SU-DHL-6 (cell line): ENCODE results near the gene SAG.

Source experiments
- H2AFZ ChIP-seq: fragments of 200-600 bp; sonication (generic); 2 replicates; pipeline ENCODE4 v1.6.1; 2014; ENCODE audit warnings: low read depth, mild to moderate bottlenecking, moderate library complexity, mixed read lengths, antibody characterized with exemption, low read length; ENCODE audit not compliant: severe bottlenecking
- H3F3A ChIP-seq: fragments of 200-600 bp; shearing (Covaris generic); 2 replicates; pipeline ENCODE4 v1.6.0; 2016; ENCODE audit warnings: antibody characterized with exemption, mild to moderate bottlenecking; ENCODE audit not compliant: insufficient read depth
- H3K27ac ChIP-seq: fragments of 200-600 bp; sonication (generic); 2 replicates; pipeline ENCODE4 v1.5.1; 2016; ENCODE audit warnings: low read depth, mild to moderate bottlenecking, low read length, moderate library complexity, mixed read lengths
- H3K27me3 ChIP-seq: fragments of 200-600 bp; sonication (generic), shearing (Covaris generic); 2 replicates; pipeline ENCODE4 v1.6.0; 2014; ENCODE audit warnings: mild to moderate bottlenecking, low read length
- H3K36me3 ChIP-seq: fragments of 200-600 bp; sonication (generic); 2 replicates; pipeline ENCODE4 v1.6.1; 2014; ENCODE audit warnings: mild to moderate bottlenecking, low read length, mixed read lengths
- H3K4me2 ChIP-seq: fragments of 300-600, 200-600 bp; shearing (Covaris generic), sonication (generic); 2 replicates; pipeline ENCODE4 v1.6.0; 2014; ENCODE audit warnings: low read length, low read depth, mild to moderate bottlenecking; ENCODE audit not compliant: poor library complexity, severe bottlenecking
- H3K4me3 ChIP-seq: fragments of 200-600 bp; sonication (generic); 2 replicates; pipeline ENCODE4 v1.5.1; 2014; ENCODE audit warnings: antibody characterized with exemption, low read length, mild to moderate bottlenecking, mixed read lengths; ENCODE audit not compliant: insufficient read depth, poor library complexity, severe bottlenecking
- H3K79me2 ChIP-seq: fragments of 200-600 bp; sonication (generic); 2 replicates; pipeline ENCODE4 v1.6.1; 2014; ENCODE audit warnings: mild to moderate bottlenecking, low read length, moderate library complexity; ENCODE audit not compliant: insufficient read depth
- H3K9ac ChIP-seq: fragments of 200-600 bp; sonication (generic); 2 replicates; pipeline ENCODE4 v1.7.0; 2014; ENCODE audit warnings: mild to moderate bottlenecking, low read length
- H3K9me2 ChIP-seq: fragments of 200-600 bp; sonication (generic); replicated peaks from 2 replicates; pipeline ENCODE4 v1.6.1; 2014; ENCODE audit warnings: low read length; ENCODE audit not compliant: insufficient read depth
- H3K9me3 ChIP-seq: fragments of 200-600 bp; sonication (generic); 2 replicates; pipeline ENCODE4 v1.6.1; 2014; ENCODE audit warnings: low read length, mixed read lengths; ENCODE audit not compliant: insufficient read depth
- H4K20me1 ChIP-seq: fragments of 200-600 bp; sonication (generic); 2 replicates; pipeline ENCODE4 v1.6.1; 2014; ENCODE audit warnings: low read depth, mild to moderate bottlenecking, antibody characterized with exemption, low read length, moderate library complexity, mixed read lengths
- EZH2phosphoT487 ChIP-seq: fragments of 200-600 bp; sonication (generic), shearing (Covaris generic); conservative IDR thresholded peaks from 2 replicates; pipeline ENCODE4 v1.6.1; 2018; ENCODE audit warnings: mild to moderate bottlenecking, antibody characterized with exemption, low read length, moderate library complexity, mixed read lengths
- TF ChIP-seq, protein P1 (sequence below): fragments of 200-600 bp; sonication (generic); IDR thresholded peaks from one replicate; pipeline ENCODE4 v1.5.1; 2017; ENCODE audit warnings: antibody characterized with exemption, mild to moderate bottlenecking, low read length, moderate library complexity; ENCODE audit not compliant: insufficient read depth, poor library complexity, severe bottlenecking

Gene SAG

DNA sequence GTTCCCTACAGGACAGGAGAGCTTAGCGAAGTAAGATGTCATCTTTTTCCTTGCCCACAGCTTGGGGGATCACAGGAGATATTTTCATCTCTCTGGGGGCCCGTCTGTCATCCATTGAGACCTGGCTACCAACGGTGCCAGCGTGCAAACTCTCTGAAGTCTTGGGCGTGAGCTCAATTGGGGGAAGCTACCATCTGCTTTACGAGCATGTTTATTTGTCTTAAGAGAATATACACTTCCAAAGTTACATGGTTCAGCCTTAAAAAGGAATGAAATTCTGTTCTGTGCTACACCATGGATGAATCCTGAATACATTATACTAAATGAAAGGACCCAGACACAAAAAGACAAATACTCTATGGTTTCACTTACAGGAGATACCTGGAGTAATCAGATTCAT lies 13.6 kb downstream of the SAG start:
- Histone ChIP-seq H3K79me2 (no peaks in the 10 kb centered on the region), H4K20me1 (no peaks in the 10 kb centered on the region), H3K27ac (no peak overlapping the region), H3K27me3 (no peaks in the 10 kb centered on the region), H3K36me3 (no peaks in the 10 kb centered on the region), H3K9ac (no peak overlapping the region), H3K9me3 (no peaks in the 10 kb centered on the region), H3K4me2 (no peak overlapping the region), H3K4me3 (no peak overlapping the region), H2AFZ (no peak overlapping the region), H3F3A (no peaks in the 10 kb centered on the region), H3K9me2 (no peaks in the 10 kb centered on the region)
- TF ChIP-seq, protein P1, sequence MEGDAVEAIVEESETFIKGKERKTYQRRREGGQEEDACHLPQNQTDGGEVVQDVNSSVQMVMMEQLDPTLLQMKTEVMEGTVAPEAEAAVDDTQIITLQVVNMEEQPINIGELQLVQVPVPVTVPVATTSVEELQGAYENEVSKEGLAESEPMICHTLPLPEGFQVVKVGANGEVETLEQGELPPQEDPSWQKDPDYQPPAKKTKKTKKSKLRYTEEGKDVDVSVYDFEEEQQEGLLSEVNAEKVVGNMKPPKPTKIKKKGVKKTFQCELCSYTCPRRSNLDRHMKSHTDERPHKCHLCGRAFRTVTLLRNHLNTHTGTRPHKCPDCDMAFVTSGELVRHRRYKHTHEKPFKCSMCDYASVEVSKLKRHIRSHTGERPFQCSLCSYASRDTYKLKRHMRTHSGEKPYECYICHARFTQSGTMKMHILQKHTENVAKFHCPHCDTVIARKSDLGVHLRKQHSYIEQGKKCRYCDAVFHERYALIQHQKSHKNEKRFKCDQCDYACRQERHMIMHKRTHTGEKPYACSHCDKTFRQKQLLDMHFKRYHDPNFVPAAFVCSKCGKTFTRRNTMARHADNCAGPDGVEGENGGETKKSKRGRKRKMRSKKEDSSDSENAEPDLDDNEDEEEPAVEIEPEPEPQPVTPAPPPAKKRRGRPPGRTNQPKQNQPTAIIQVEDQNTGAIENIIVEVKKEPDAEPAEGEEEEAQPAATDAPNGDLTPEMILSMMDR = no peak
- TF ChIP-seq EZH2phosphoT487 = no peak

DNA sequence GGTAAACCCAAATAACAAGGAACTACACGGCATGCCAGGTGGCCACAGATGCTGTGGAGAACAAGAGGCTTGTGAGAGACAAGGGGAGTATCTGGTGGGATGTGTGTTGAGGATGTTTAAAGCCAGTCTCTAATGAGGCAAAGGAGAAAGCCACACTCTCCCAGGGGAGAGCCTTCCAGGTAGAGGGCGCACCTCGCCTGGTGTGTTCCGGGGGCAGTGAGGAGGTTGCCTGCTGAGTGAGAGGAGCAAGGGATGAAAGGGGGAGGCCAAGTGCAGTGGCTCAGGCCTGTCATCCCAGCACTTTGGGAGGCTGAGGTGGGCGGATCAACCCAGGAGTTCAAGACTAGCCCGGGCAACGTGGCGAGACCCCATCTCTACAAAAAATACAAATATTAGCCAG lies 16.2 kb downstream of the SAG start:
- Histone ChIP-seq H3K36me3 (no peaks in the 10 kb centered on the region), H4K20me1 (no peaks in the 10 kb centered on the region), H3K27me3 (no peaks in the 10 kb centered on the region), H3K9me3 (no peaks in the 10 kb centered on the region), H3K27ac (no peak overlapping the region), H3K9me2 (no peaks in the 10 kb centered on the region), H3K4me3 (no peak overlapping the region), H3K79me2 (no peaks in the 10 kb centered on the region), H2AFZ (no peak overlapping the region), H3F3A (no peaks in the 10 kb centered on the region), H3K9ac (no peak overlapping the region), H3K4me2 (no peak overlapping the region)
- TF ChIP-seq EZH2phosphoT487 = no peak
- TF ChIP-seq, protein P1 = no peak

GRCh38 chr2:233325256-233325655 lies 17.6 kb downstream of the SAG start:
- no peaks in the 10 kb centered on the region for H3K9me3 ChIP-seq
- TF ChIP-seq, protein P1 = no peak
- no peak for TF ChIP-seq EZH2phosphoT487
- no peaks in the 10 kb centered on the region for H3F3A ChIP-seq
- H3K27ac ChIP-seq = no peak overlapping the region
- no peaks in the 10 kb centered on the region for H3K27me3 ChIP-seq
- no peak overlapping the region for H2AFZ ChIP-seq
- no peaks in the 10 kb centered on the region for H4K20me1 ChIP-seq
- no peaks in the 10 kb centered on the region for H3K9me2 ChIP-seq
- H3K4me3 ChIP-seq = no peak overlapping the region
- H3K79me2 ChIP-seq = no peaks in the 10 kb centered on the region
- no peaks in the 10 kb centered on the region for H3K36me3 ChIP-seq
- H3K4me2 ChIP-seq = no peak overlapping the region
- H3K9ac ChIP-seq = no peak overlapping the region
